Skeletal muscle tissue (tissue), 4 donors: ENCODE measurements around the gene DENND5A. TPM values are rescaled to one million over a fixed set of nuclear protein-coding genes. Genes with fewer than 3 reads are reported as not detected.
"Not testable (repeated sequence)": the region's sequence is repeated elsewhere in the genome, so short reads cannot be mapped to it uniquely, and the experiment has no call there.

Experiments
- H3K27ac ChIP-seq: one replicate; pipeline ENCODE4 v1.7.0; 2013; ENCODE audit warnings: mild to moderate bottlenecking, low read depth, low read length, inconsistent platforms
- H3K27me3 ChIP-seq, 3 donors: one replicate each; pipeline ENCODE4 v1.7.0; 2013; ENCODE audit warnings: low read length in 3 of 3; ENCODE audit not compliant: control insufficient read depth in 3 of 3, insufficient read depth in 3 of 3
- H3K36me3 ChIP-seq, 3 donors: one replicate each; pipeline ENCODE4 v1.7.0; 2013; ENCODE audit warnings: low read length in 3 of 3; ENCODE audit not compliant: control insufficient read depth in 3 of 3, insufficient read depth in 3 of 3
- H3K4me1 ChIP-seq, 3 donors: one replicate each; pipeline ENCODE4 v1.7.0; 2013; ENCODE audit warnings: low read length in 3 of 3, mild to moderate bottlenecking in 3 of 3; ENCODE audit not compliant: control insufficient read depth in 3 of 3, insufficient read depth in 3 of 3
- H3K4me3 ChIP-seq, 3 donors: one replicate each; pipeline ENCODE4 v1.7.0; 2013; ENCODE audit warnings: low read length in 3 of 3
- H3K9ac ChIP-seq, 3 donors: one replicate each; pipeline ENCODE4 v1.7.0; 2013; ENCODE audit warnings: low read length in 3 of 3, mild to moderate bottlenecking in 3 of 3, moderate library complexity in 2 of 3, low read depth in 1 of 3
- H3K9me3 ChIP-seq, 3 donors: one replicate each; pipeline ENCODE4 v1.7.0; 2013; ENCODE audit warnings: low read length in 3 of 3; ENCODE audit not compliant: control insufficient read depth in 3 of 3
- total RNA-seq: library from RNA; depleted of rRNA; stranded (reverse); fragments of >200 nt; gene quantifications from one replicate; pipeline ENCODE4 v1.2.3, GENCODE V29; 2014
- donor health status: Osteomylitis.

The DENND5A gene
- total RNA-seq, 1 donor from 2014 or later, result 118 TPM

- Histone ChIP-seq H3K4me3 (no peak overlapping the region), H3K27me3 (no peaks in the 10 kb centered on the region), H3K36me3 (no peaks in the 10 kb centered on the region), H3K27ac (no peak overlapping the region), H3K9me3 (no peaks in the 10 kb centered on the region), H3K4me1 (peaks cover 0 to 5% (median 4%) of the 10 kb centered on the region in 3 donors), H3K9ac (no peak overlapping the region)
Measured at GRCh38 chr11:9247863-9248262, 17.3 kb downstream of the DENND5A start.

GRCh38 chr11:9236242-9236641 lies 28.9 kb downstream of the DENND5A start:
- not testable (repeated sequence) for H3K4me1 ChIP-seq, H3K27ac ChIP-seq, H3K9ac ChIP-seq, H3K4me3 ChIP-seq, H3K27me3 ChIP-seq, H3K9me3 ChIP-seq, H3K36me3 ChIP-seq

- no peaks in the 10 kb centered on the region for H3K9me3 ChIP-seq
- no peaks in the 10 kb centered on the region for H3K27me3 ChIP-seq
- H3K36me3 ChIP-seq, result no peaks in the 10 kb centered on the region
- H3K4me3 ChIP-seq, result no peak overlapping the region
- H3K27ac ChIP-seq, result no peak overlapping the region
- H3K9ac ChIP-seq, result no peak overlapping the region
- peaks cover 7 to 16% (median 9%) of the 10 kb centered on the region in 3 donors for H3K4me1 ChIP-seq
Measured at GRCh38 chr11:9232482-9232881, 32.7 kb downstream of the DENND5A start.

GRCh38 chr11:9231848-9232177 lies 33.3 kb downstream of the DENND5A start:
- Histone ChIP-seq H3K9ac (peak overlapping the region in 1 of 3 donors; percentile 59), H3K27me3 (no peaks in the 10 kb centered on the region), H3K36me3 (no peaks in the 10 kb centered on the region), H3K4me1 (peaks cover 7 to 16% (median 9%) of the 10 kb centered on the region in 3 donors), H3K27ac (no peak overlapping the region), H3K9me3 (no peaks in the 10 kb centered on the region), H3K4me3 (peak overlapping the region in 1 of 3 donors; percentile 24)

GRCh38 chr11:9230296-9230695 lies 34.9 kb downstream of the DENND5A start:
- no peaks in the 10 kb centered on the region for H3K27me3 ChIP-seq
- H3K4me3 ChIP-seq, result no peak overlapping the region
- peaks cover 7 to 16% (median 9%) of the 10 kb centered on the region in 3 donors for H3K4me1 ChIP-seq
- no peak overlapping the region for H3K27ac ChIP-seq
- H3K9ac ChIP-seq, result no peak overlapping the region
- no peaks in the 10 kb centered on the region for H3K36me3 ChIP-seq
- no peaks in the 10 kb centered on the region for H3K9me3 ChIP-seq

GRCh38 chr11:9228091-9228490 lies 37.1 kb downstream of the DENND5A start:
- H3K27ac ChIP-seq, result no peak overlapping the region
- H3K4me3 ChIP-seq, result no peak overlapping the region
- no peaks in the 10 kb centered on the region for H3K36me3 ChIP-seq
- peaks cover 7 to 16% (median 9%) of the 10 kb centered on the region in 3 donors for H3K4me1 ChIP-seq
- no peaks in the 10 kb centered on the region for H3K27me3 ChIP-seq
- no peaks in the 10 kb centered on the region for H3K9me3 ChIP-seq
- H3K9ac ChIP-seq, result no peak overlapping the region

GRCh38 chr11:9225748-9226298 lies 39.3 kb downstream of the DENND5A start:
- H3K9me3 ChIP-seq, result no peaks in the 10 kb centered on the region
- H3K27me3 ChIP-seq, result no peaks in the 10 kb centered on the region
- peaks cover 5 to 10% (median 7%) of the 10 kb centered on the region in 3 donors for H3K4me1 ChIP-seq
- H3K4me3 ChIP-seq, result no peak overlapping the region
- H3K9ac ChIP-seq, result no peak overlapping the region
- no peak overlapping the region for H3K27ac ChIP-seq
- H3K36me3 ChIP-seq, result no peaks in the 10 kb centered on the region

- Histone ChIP-seq H3K27me3 (no peaks in the 10 kb centered on the region), H3K36me3 (no peaks in the 10 kb centered on the region), H3K4me1 (peaks cover 0 to 7% (median 0%) of the 10 kb centered on the region in 3 donors), H3K9ac (no peak overlapping the region), H3K9me3 (no peaks in the 10 kb centered on the region), H3K27ac (no peak overlapping the region), H3K4me3 (no peak overlapping the region)
Measured at GRCh38 chr11:9222654-9223053, 42.5 kb downstream of the DENND5A start.

- not testable (repeated sequence) for H3K27ac ChIP-seq, H3K9ac ChIP-seq, H3K9me3 ChIP-seq, H3K4me3 ChIP-seq, H3K4me1 ChIP-seq, H3K36me3 ChIP-seq, H3K27me3 ChIP-seq
Measured at GRCh38 chr11:9220853-9221252, 44.3 kb downstream of the DENND5A start.

GRCh38 chr11:9219572-9219971 lies 45.6 kb downstream of the DENND5A start:
- Histone ChIP-seq H3K27ac (no peak overlapping the region), H3K9ac (no peak overlapping the region), H3K4me1 (peaks cover 0 to 7% (median 0%) of the 10 kb centered on the region in 3 donors)

More at GRCh38 chr11:9219572-9219971, 45.6 kb downstream of the DENND5A start:
- Histone ChIP-seq H3K9me3 (no peaks in the 10 kb centered on the region), H3K27me3 (no peaks in the 10 kb centered on the region), H3K36me3 (no peaks in the 10 kb centered on the region), H3K4me3 (no peak overlapping the region)
